Measurements from ENCODE around the gene ZBTB47.

DNA sequence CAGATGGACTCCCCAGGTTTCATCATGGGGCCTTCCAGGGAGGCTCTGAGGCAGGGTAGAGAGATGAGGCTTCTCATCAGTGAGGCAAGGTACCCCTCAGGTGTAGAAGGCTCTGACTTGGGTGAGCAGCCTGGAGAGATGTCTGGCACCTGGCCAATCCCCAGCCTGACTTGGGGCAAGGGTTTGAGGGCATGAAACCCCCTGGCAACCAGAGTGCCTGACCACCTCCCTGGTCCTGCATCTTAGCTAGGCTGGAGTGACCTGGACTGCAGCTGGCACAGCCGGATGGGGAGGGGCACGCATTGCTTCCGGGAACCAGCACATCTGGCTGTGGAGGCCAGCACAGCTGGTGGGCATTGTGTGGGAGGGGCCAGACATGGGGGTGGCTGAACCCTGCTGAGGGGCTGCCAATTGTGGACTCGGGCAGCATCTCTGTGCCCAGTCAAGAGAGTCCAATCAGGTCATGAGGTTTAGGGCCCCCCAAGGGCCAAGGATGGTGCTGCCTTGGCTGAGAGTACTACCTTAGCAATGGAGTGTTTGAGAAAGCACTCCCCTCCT, 1.9 kb downstream of the ZBTB47 start:
- TF ChIP-seq, protein P1, sequence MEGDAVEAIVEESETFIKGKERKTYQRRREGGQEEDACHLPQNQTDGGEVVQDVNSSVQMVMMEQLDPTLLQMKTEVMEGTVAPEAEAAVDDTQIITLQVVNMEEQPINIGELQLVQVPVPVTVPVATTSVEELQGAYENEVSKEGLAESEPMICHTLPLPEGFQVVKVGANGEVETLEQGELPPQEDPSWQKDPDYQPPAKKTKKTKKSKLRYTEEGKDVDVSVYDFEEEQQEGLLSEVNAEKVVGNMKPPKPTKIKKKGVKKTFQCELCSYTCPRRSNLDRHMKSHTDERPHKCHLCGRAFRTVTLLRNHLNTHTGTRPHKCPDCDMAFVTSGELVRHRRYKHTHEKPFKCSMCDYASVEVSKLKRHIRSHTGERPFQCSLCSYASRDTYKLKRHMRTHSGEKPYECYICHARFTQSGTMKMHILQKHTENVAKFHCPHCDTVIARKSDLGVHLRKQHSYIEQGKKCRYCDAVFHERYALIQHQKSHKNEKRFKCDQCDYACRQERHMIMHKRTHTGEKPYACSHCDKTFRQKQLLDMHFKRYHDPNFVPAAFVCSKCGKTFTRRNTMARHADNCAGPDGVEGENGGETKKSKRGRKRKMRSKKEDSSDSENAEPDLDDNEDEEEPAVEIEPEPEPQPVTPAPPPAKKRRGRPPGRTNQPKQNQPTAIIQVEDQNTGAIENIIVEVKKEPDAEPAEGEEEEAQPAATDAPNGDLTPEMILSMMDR (conservative IDR thresholded peaks at IDR 0.05; ENCODE audit: low read length) = no peak
- TF ChIP-seq EZH2phosphoT487 (IDR thresholded peaks at IDR 0.05; ENCODE audit: borderline replicate concordance) = no peak

Data from Loucy (cell line).